ENCODE measurements around the gene HYAL1. TPM values are rescaled to one million over a fixed set of nuclear protein-coding genes. Genes with fewer than 3 reads are reported as not detected.

HYAL1 gene
- total RNA-seq, 1 experiment from 2014 or later: 1.5 TPM

DNA sequence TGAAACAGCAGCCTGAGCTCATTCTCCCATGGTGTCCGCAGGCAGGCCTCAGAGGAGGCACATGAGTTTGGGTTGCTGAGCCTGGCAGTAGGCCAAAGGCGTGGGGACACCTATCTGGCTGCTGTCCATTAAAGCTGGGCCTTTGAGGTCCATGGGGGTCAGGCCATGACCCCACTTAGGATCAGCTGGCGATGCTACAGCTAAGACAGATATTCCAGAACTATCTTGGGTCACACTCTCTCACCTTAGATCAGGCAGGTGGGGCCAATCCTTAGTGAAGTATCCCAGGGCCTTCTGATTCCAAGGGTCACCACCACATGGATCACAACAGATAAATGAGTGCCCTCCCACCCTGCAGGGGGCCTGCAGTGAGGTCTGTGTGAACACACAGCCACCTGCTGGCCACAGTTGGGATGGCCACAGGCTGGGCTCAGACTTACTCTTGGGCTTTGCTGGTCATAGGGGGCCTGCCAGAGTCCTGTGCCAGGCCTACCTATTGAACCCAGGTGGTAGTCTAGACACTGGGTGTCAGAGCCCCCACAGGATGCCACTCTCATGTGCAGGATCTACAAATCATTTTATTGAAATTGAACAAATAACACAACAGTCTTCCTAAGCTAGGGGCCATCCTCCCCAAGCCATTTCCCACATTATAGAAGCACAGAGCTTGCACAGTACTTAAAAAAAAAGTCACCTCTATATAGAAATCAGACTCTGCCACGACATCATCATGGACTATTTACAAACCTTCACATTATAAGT, 21.2 kb upstream of the HYAL1 start:
- Mint-ChIP-seq H3K27ac (ENCODE audit: unreplicated experiment) (no peak overlapping the region), H3K27me3 (ENCODE audit: unreplicated experiment) (no peaks in the 10 kb centered on the region), H3K4me1 (ENCODE audit: low read depth, unreplicated experiment) (no peaks in the 10 kb centered on the region), H3K9me3 (ENCODE audit: low read depth, unreplicated experiment) (no peaks in the 10 kb centered on the region), H3K36me3 (ENCODE audit: insufficient read depth, unreplicated experiment) (peaks cover 44% of the 10 kb centered on the region), H3K4me3 (ENCODE audit: low read depth, unreplicated experiment) (no peak overlapping the region)
- no TSS peak for BruUV-seq (replicated peaks)
- DNase-seq: peak; percentile 79
- TF ChIP-seq, protein P1, sequence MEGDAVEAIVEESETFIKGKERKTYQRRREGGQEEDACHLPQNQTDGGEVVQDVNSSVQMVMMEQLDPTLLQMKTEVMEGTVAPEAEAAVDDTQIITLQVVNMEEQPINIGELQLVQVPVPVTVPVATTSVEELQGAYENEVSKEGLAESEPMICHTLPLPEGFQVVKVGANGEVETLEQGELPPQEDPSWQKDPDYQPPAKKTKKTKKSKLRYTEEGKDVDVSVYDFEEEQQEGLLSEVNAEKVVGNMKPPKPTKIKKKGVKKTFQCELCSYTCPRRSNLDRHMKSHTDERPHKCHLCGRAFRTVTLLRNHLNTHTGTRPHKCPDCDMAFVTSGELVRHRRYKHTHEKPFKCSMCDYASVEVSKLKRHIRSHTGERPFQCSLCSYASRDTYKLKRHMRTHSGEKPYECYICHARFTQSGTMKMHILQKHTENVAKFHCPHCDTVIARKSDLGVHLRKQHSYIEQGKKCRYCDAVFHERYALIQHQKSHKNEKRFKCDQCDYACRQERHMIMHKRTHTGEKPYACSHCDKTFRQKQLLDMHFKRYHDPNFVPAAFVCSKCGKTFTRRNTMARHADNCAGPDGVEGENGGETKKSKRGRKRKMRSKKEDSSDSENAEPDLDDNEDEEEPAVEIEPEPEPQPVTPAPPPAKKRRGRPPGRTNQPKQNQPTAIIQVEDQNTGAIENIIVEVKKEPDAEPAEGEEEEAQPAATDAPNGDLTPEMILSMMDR (IDR thresholded peaks at IDR 0.05; ENCODE audit: unreplicated experiment): peak; percentile 89
- CTCF ChIA-PET: interaction anchor here (0.7 to 1.6 kb wide), 5 partner anchors 11 to 64 kb away, joined by 4 to 7 read pairs (median 4); partner anchors contain the start of genes HYAL1, HYAL3 and NAA80
- intact Hi-C loops (cut with micrococcal nuclease; ENCODE audit: unreplicated experiment): loop anchor here (10.0 kb wide), 1 partner anchor 50 kb away; the partner anchor contains the start of gene LSMEM2

DNA sequence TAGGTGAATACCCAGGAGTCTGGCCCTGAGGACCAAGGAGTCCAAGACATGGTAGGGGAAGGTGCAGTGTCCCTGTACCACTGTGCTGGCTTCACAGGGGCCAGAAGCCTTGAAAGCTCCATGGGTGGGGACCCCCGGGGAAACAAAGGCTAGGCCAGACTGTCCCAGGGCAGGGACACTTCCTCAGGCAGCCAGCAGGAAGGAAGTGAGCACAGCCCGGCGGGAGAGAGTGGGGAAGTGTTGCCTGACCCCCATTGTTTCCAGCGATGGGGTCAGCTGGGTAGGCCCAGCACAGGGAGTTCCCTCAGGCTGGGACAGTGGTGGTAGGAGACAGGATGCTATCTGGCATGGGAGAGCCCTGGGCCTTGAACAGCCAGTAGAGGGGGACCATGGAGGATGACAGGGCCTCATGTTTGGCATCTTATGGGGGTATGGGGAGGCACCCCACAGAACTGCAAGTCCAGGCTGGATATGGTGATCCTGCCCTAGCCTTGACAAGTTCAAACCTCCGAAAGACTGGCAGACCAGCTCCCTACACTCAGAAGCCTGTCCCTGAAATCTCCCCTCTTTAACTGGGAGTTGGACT, 20.3 kb upstream of the HYAL1 start:
- H3K27me3 Mint-ChIP-seq (ENCODE audit: unreplicated experiment): no peaks in the 10 kb centered on the region
- intact Hi-C loops (cut with micrococcal nuclease; ENCODE audit: unreplicated experiment): loop anchor here (10.0 kb wide), 1 partner anchor 49 kb away; the partner anchor contains the start of gene LSMEM2
- BruUV-seq (replicated peaks): no TSS peak
- no peaks in the 10 kb centered on the region for H3K9me3 Mint-ChIP-seq (ENCODE audit: low read depth, unreplicated experiment)
- no peaks in the 10 kb centered on the region for H3K4me1 Mint-ChIP-seq (ENCODE audit: low read depth, unreplicated experiment)
- no peak overlapping the region for H3K4me3 Mint-ChIP-seq (ENCODE audit: low read depth, unreplicated experiment)
- CTCF ChIA-PET: interaction anchor here (0.7 to 1.6 kb wide), 4 partner anchors 12 to 64 kb away, joined by 4 to 7 read pairs (median 4); partner anchors contain the start of gene HYAL1
- peaks cover 43% of the 10 kb centered on the region for H3K36me3 Mint-ChIP-seq (ENCODE audit: insufficient read depth, unreplicated experiment)
- DNase-seq: no peak
- TF ChIP-seq, protein P1 (IDR thresholded peaks at IDR 0.05; ENCODE audit: unreplicated experiment): no peak
- H3K27ac Mint-ChIP-seq (ENCODE audit: unreplicated experiment): no peak overlapping the region

DNA sequence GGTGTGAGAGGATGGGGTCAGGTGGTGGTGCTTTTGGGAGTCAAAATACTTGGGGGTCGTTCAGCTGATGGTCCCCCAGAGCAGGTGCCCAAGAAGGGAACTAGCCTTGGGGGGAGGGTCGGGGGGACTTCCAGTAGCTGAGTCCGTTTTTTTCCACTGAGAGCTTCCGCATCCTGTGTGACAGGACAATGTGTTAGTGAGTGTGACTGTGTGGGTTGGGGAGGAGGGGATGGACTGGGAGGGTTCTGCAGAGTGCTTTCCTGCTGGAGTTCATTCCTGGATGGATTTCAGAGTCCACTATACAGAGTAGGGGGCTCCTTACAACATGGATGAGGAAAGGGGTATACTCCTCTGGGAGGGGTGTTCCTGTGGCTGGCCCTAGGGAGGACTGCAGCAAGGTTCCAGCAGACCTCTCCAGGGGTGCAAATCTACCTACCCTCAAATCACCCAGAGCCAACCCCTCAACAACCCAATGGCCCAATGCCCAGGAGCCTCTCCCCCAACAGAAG, 19.8 kb upstream of the HYAL1 start:
- CTCF ChIA-PET: no interaction called here
- DNase-seq: no peak
- no TSS peak for BruUV-seq (replicated peaks)
- Mint-ChIP-seq H3K27ac (ENCODE audit: unreplicated experiment) (no peak overlapping the region), H3K4me1 (ENCODE audit: low read depth, unreplicated experiment) (no peaks in the 10 kb centered on the region), H3K27me3 (ENCODE audit: unreplicated experiment) (no peaks in the 10 kb centered on the region), H3K36me3 (ENCODE audit: insufficient read depth, unreplicated experiment) (peaks cover 43% of the 10 kb centered on the region), H3K4me3 (ENCODE audit: low read depth, unreplicated experiment) (no peak overlapping the region), H3K9me3 (ENCODE audit: low read depth, unreplicated experiment) (no peaks in the 10 kb centered on the region)
- intact Hi-C loops (cut with micrococcal nuclease; ENCODE audit: unreplicated experiment): loop anchor here (10.0 kb wide), 1 partner anchor 48 kb away; the partner anchor contains the start of gene LSMEM2
- TF ChIP-seq, protein P1 (IDR thresholded peaks at IDR 0.05; ENCODE audit: unreplicated experiment): no peak

DNA sequence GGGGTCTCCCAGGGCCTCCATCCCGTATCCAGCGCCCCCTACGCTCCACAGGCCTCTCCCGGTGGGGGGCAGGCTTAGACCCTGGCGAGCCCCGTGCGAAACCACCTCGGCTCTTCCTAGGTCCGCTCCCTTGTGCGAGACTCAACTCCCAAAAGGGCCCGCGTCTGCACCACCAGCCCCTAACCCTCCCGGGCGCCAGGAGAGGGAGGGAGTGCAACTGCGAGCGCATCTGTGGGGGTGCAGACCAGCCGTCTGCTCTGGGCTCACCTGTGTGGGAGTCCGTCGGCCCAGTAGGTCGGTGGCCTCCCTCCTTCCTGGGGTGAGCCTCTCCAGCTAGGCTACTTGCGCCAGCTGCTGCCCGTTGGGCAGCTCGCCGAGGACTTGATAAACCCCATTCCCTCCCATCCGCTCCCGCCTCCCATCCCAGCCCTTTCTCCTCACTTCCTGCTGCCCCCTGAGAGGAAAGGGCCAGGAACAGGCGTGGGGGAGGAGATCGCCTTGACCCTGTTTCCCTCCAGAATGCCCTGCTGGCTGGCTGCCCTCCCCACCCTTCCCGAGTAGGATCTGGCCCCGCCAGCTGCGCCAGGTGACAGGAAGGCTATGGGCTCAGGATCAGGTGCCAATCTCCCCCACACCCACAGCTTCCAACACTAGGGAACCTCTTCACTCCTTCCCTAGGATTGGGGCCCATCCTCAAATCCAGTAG, 19.2 kb upstream of the HYAL1 start, which contains the start of gene HYAL2:
HYAL2 (minus strand) TSS at position 360 of the 706 bp plus-strand sequence. CDS start 2,256 bp downstream, outside the sequence.
- no TSS peak for BruUV-seq (replicated peaks)

More for the DNA sequence above, 19.2 kb upstream of the HYAL1 start, which contains the start of gene HYAL2:
- peaks cover 38% of the 10 kb centered on the region for H3K36me3 Mint-ChIP-seq (ENCODE audit: insufficient read depth, unreplicated experiment)
- H3K4me3 Mint-ChIP-seq (ENCODE audit: low read depth, unreplicated experiment): peak within 1 kb of the TSS; percentile 74
- no peaks in the 10 kb centered on the region for H3K27me3 Mint-ChIP-seq (ENCODE audit: unreplicated experiment)
- intact Hi-C loops (cut with micrococcal nuclease; ENCODE audit: unreplicated experiment): loop anchor here (10.0 kb wide), 1 partner anchor 48 kb away; the partner anchor contains the start of gene LSMEM2
- no peak for DNase-seq
- no peaks in the 10 kb centered on the region for H3K4me1 Mint-ChIP-seq (ENCODE audit: low read depth, unreplicated experiment)
- CTCF ChIA-PET: no interaction called here
- TF ChIP-seq, protein P1 (IDR thresholded peaks at IDR 0.05; ENCODE audit: unreplicated experiment): no peak
- H3K9me3 Mint-ChIP-seq (ENCODE audit: low read depth, unreplicated experiment): no peaks in the 10 kb centered on the region
- H3K27ac Mint-ChIP-seq (ENCODE audit: unreplicated experiment): peak within 1 kb of the TSS; percentile 94
